MM.1S (cell line): ENCODE results near the gene ITGA3.

Experiments used
- DNase-seq: peaks from one replicate; pipeline ENCODE4 v3.0.0-alpha.2; 2015
- H2AFZ ChIP-seq: fragments of 300-600 bp; sonication (generic); 2 replicates; pipeline ENCODE4 v1.6.0; 2016; ENCODE audit warnings: antibody characterized with exemption, low read length
- H3F3A ChIP-seq: fragments of 300-600 bp; sonication (generic); 2 replicates; pipeline ENCODE4 v1.6.1; 2016; ENCODE audit warnings: mild to moderate bottlenecking, antibody characterized with exemption, low read length, moderate library complexity, mixed read lengths; ENCODE audit not compliant: insufficient read depth
- H3K27ac ChIP-seq: fragments of 300-600 bp; sonication (generic); 2 replicates; pipeline ENCODE4 v1.5.1; 2016; ENCODE audit warnings: mild to moderate bottlenecking, low read length
- H3K27me3 ChIP-seq: fragments of 300-600 bp; sonication (generic); replicated peaks from 2 replicates; pipeline ENCODE4 v1.6.0; 2016; ENCODE audit warnings: low read length; ENCODE audit not compliant: insufficient read depth
- H3K36me3 ChIP-seq: fragments of 300-600 bp; sonication (generic); replicated peaks from 2 replicates; pipeline ENCODE4 v1.6.1; 2016; ENCODE audit warnings: mild to moderate bottlenecking, low read length, mixed read lengths; ENCODE audit not compliant: insufficient read depth
- H3K4me1 ChIP-seq: fragments of 300-600 bp; sonication (generic); 2 replicates; pipeline ENCODE4 v1.6.1; 2016; ENCODE audit warnings: low read length, mixed read lengths
- H3K4me2 ChIP-seq: fragments of 300-600 bp; sonication (generic); 2 replicates; pipeline ENCODE4 v1.6.0; 2016; ENCODE audit warnings: low read depth, low read length
- H3K4me3 ChIP-seq: fragments of 300-600 bp; sonication (generic); 2 replicates; pipeline ENCODE4 v1.5.1; 2016; ENCODE audit warnings: low read length, mixed read lengths
- H3K79me2 ChIP-seq: fragments of 300-600 bp; sonication (generic); 2 replicates; pipeline ENCODE4 v1.6.1; 2016; ENCODE audit warnings: mixed run types, low read length, mixed read lengths
- H3K9ac ChIP-seq: fragments of 300-600 bp; sonication (generic); 2 replicates; pipeline ENCODE4 v1.6.1; 2016; ENCODE audit warnings: low read length, mixed read lengths
- H3K9me2 ChIP-seq: fragments of 300-600 bp; sonication (generic); replicated peaks from 2 replicates; pipeline ENCODE4 v1.6.1; 2016; ENCODE audit warnings: mild to moderate bottlenecking, low read length, mixed read lengths; ENCODE audit not compliant: insufficient read depth
- H3K9me3 ChIP-seq: fragments of 300-600 bp; sonication (generic); replicated peaks from 2 replicates; pipeline ENCODE4 v1.6.1; 2016; ENCODE audit warnings: mild to moderate bottlenecking, low read length, mixed read lengths; ENCODE audit not compliant: insufficient read depth
- H4K20me1 ChIP-seq: fragments of 300-600 bp; sonication (generic); 2 replicates; pipeline ENCODE4 v1.6.1; 2016; ENCODE audit warnings: mild to moderate bottlenecking, low read length, moderate library complexity, mixed read lengths; ENCODE audit not compliant: insufficient read depth
- EZH2 ChIP-seq: fragments of 300-600 bp; sonication (generic); optimal IDR thresholded peaks from 2 replicates; pipeline ENCODE3; 2017; ENCODE audit warnings: low read depth, mild to moderate bottlenecking, antibody characterized with exemption, low read length, mixed read lengths
- EZH2phosphoT487 ChIP-seq: fragments of 300-600 bp; sonication (generic); IDR thresholded peaks from 2 replicates; pipeline ENCODE4 v1.6.1; 2018; ENCODE audit warnings: antibody characterized with exemption, low read length
- TF ChIP-seq, protein P1 (sequence below): fragments of 300-600 bp; sonication (generic); IDR thresholded peaks from 2 replicates; pipeline ENCODE4 v1.5.1; 2016; ENCODE audit warnings: antibody characterized with exemption, low read length, mixed read lengths

The ITGA3 gene

DNA sequence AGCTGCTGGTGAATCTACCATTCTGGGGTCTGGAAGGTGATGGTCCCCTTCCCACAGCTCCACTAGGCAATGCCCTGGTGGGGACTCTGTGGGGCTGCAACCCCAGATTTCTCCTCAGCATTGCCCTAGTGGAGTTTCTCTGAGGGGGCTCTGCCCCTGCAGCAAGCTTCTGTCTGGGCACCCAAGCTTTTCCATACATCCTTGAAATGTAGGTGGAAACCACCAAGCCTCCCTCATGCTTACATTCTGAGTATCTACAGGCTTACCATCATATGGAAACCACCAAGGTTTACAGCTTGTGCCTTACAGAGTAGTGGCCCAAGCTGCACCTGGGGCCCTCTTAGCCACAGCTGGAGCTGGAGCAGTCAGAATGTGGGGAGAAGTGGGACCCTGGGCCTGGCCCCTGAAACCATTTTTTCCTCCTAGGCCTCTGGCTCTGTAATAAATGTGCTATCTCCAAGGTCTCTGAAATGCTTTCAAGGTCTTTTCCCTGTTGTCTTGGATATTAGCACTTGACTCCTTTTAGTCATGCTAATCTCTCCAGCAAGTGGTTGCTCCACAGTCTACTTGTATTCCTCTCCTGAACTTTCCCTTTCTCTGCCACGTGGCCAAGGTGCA, 41.3 kb upstream of the ITGA3 start:
- Histone ChIP-seq H3K9me2 (no peaks in the 10 kb centered on the region), H3K4me3 (no peak overlapping the region), H3K4me1 (no peaks in the 10 kb centered on the region), H3K27me3 (peaks cover 12% of the 10 kb centered on the region; the same call in 1 of the 2 replicates), H3K9me3 (no peaks in the 10 kb centered on the region), H3K36me3 (no peaks in the 10 kb centered on the region), H3K9ac (no peak overlapping the region), H3K27ac (no peak overlapping the region), H3F3A (no peaks in the 10 kb centered on the region), H2AFZ (no peak overlapping the region), H3K4me2 (no peak overlapping the region), H3K79me2 (no peaks in the 10 kb centered on the region), H4K20me1 (no peaks in the 10 kb centered on the region)
- no peak for TF ChIP-seq EZH2
- no peak for TF ChIP-seq EZH2phosphoT487
- TF ChIP-seq, protein P1, sequence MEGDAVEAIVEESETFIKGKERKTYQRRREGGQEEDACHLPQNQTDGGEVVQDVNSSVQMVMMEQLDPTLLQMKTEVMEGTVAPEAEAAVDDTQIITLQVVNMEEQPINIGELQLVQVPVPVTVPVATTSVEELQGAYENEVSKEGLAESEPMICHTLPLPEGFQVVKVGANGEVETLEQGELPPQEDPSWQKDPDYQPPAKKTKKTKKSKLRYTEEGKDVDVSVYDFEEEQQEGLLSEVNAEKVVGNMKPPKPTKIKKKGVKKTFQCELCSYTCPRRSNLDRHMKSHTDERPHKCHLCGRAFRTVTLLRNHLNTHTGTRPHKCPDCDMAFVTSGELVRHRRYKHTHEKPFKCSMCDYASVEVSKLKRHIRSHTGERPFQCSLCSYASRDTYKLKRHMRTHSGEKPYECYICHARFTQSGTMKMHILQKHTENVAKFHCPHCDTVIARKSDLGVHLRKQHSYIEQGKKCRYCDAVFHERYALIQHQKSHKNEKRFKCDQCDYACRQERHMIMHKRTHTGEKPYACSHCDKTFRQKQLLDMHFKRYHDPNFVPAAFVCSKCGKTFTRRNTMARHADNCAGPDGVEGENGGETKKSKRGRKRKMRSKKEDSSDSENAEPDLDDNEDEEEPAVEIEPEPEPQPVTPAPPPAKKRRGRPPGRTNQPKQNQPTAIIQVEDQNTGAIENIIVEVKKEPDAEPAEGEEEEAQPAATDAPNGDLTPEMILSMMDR, result no peak
- no peak for DNase-seq

GRCh38 chr17:50015146-50015545, 40.8 kb upstream of the ITGA3 start:
- TF ChIP-seq, protein P1, result no peak
- TF ChIP-seq EZH2phosphoT487, result no peak
- TF ChIP-seq EZH2, result no peak
- no peak overlapping the region for H3K27ac ChIP-seq
- no peak overlapping the region for H2AFZ ChIP-seq
- peaks cover 12% of the 10 kb centered on the region; the same call in 1 of the 2 replicates for H3K27me3 ChIP-seq
- H3K79me2 ChIP-seq, result no peaks in the 10 kb centered on the region
- H3K9ac ChIP-seq, result no peak overlapping the region
- H3K4me2 ChIP-seq, result no peak overlapping the region
- no peak overlapping the region for H3K4me3 ChIP-seq
- no peaks in the 10 kb centered on the region for H3K4me1 ChIP-seq
- H3K36me3 ChIP-seq, result no peaks in the 10 kb centered on the region
- no peaks in the 10 kb centered on the region for H3K9me3 ChIP-seq
- no peak for DNase-seq
- H3K9me2 ChIP-seq, result no peaks in the 10 kb centered on the region
- H3F3A ChIP-seq, result no peaks in the 10 kb centered on the region
- H4K20me1 ChIP-seq, result no peaks in the 10 kb centered on the region

DNA sequence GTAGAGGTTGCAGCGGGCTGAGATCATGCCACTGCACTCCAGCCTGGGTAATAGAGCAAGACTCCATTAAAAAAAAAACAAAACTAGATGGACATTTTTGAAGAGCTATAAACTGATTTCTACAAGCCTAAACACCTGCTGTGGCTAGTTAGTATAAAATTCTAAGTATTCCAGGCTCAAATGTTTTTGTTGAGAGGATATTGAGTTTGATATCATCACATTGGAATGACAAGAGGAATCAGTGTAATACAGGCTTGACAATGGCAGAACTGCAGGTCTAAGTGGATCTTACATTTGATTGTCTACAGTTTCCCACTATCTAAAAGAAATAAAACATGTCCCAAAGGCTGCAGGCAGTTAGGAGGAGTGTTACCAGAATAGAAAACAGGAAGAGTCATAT, 37.0 kb upstream of the ITGA3 start:
- no peaks in the 10 kb centered on the region for H3K9me2 ChIP-seq
- TF ChIP-seq EZH2, result no peak
- TF ChIP-seq, protein P1, result no peak
- H3F3A ChIP-seq, result peaks cover 4% of the 10 kb centered on the region; the same call in 1 of the 2 replicates
- H4K20me1 ChIP-seq, result no peaks in the 10 kb centered on the region
- no peak overlapping the region for H3K9ac ChIP-seq
- no peak for DNase-seq
- H3K36me3 ChIP-seq, result no peaks in the 10 kb centered on the region
- H3K27me3 ChIP-seq, result no peaks in the 10 kb centered on the region
- H3K4me3 ChIP-seq, result no peak overlapping the region
- H3K79me2 ChIP-seq, result no peaks in the 10 kb centered on the region
- H3K9me3 ChIP-seq, result no peaks in the 10 kb centered on the region
- H3K4me1 ChIP-seq, result no peaks in the 10 kb centered on the region
- no peak overlapping the region for H2AFZ ChIP-seq
- H3K27ac ChIP-seq, result no peak overlapping the region
- no peak overlapping the region for H3K4me2 ChIP-seq
